Activated effector memory CD4-positive, alpha-beta T cell treated with anti-CD3 and anti-CD28 coated beads, Interleukin-2, amount 50 U/mL, for 16 hours (primary cell): ENCODE measurements around the gene RFC3.
"Not testable (repeated sequence)": the region's sequence is repeated elsewhere in the genome, so short reads cannot be mapped to it uniquely, and the experiment has no call there.

ENCODE experiments used
- DNase-seq: peaks from one replicate; pipeline ENCODE4 v3.0.0-alpha.2; 2020

Gene RFC3

DNA sequence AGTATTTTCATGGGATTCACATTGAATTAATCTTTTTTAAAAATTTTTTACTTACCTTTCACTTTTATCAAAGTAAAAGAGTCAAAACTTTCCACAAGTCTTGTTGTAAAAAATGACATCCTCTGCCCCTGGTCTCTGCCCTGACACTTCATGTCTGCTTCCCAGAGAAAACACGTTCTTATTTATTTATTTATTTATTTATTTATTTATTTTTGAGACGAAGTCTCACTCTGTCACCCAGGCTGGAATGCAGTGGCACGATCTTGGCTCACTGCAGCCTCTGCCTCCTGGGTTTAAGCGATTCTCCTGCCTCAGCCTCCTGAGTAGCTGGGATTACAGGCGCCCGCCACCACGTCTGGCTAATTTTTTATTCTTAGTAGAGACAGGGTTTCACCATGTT, 5.1 kb upstream of the RFC3 start:
- not testable (repeated sequence) for DNase-seq

DNA sequence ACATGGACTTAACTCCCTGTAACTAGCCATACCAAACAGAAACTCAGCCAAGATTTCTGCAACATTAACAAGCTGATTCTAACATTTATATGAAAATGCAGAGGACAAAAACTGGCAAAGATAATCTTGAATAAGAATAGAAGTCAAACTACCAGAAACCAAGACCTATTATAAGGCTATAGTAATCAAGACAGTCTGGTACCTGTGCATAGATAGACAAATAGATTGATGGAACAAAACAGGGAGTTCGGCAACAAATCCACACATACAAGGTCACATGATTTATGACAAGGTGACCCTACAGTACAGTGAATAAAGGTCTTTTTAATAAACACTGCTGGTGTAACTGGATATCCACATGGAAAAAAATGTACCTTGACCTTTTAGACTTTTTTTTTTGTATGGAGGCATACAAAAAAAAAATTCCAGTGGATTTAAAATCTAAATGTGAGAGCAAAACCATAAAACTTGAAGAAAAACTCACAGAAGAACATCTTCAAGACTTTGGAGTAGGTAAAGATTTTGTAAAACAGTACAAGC, 2.9 kb upstream of the RFC3 start:
- DNase-seq, result no peak

DNA sequence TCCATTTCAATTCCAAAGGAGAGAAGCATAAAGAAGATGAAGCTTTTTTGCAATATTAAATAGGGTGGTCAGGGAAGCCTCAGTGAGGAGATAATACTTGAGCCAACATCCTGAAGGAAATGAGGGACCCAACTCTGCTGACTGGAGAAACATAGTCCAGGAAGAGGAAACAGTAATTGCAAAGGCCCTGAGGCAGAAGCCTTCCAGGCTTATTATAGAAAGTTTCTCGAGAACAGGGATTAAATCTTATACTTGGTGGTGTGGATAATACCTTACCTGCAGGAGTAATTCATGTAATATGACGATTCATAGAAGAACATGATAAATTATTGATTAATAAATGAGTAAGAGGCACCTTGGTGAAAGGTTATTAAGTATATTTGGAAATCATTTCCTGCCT, 1.0 kb upstream of the RFC3 start:
- no peak for DNase-seq

DNA sequence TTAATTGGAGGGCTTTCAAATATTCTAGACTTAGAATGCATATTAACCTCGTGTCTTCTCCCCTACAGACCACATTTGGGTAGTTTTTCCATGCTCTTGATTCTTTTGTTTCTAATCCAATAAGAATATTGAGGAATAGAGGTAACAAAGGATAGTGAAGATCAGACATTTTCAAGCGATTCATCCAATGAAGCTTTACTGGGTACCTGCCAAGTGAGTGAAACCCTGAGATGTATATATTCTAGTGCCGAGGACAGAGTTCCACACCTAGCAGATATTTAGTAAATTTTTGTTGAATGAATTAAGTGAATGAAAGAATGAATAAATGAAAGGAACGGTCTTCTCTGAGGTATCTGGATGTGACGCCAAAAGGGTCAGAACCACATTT, 442 bp upstream of the RFC3 start:
- DNase-seq, result no peak

DNA sequence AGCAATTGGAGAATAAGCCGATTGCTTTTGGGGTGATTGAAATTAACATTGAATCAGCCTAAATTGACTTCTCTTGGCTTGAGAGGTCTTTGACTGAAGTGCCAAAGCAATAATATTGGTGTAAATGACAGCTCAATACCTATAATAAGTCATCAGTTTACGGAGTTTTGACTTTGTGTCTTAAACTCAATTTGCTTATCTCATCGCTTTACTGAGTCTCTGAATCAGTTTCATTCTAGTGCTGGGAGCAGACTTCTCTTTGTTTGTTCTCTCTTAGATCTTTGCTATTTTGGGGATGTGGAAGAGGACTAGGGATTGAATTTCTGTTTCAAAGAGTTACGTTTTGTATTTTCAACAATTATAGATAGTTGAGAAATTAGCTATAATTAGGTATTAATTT, 7.1 kb downstream of the RFC3 start:
- no peak for DNase-seq

DNA sequence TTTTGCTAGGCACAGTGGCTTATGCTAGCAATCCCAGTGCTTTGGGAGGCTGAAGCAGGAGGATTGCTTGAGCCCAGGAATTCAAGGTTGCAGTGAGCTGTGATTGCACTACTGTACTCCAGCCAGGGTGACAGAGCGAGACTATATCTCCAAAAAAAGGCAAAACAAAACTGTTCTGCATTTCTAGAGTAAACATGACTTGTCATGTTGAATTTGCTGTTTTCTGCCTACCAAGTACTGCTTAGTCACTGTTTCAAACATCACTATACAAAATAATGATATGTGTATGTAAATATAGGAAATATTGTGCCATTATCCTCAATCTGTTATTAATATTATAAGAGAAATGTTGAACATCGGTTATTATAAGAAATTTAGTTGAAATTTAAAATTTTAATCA, 9.2 kb downstream of the RFC3 start:
- DNase-seq, result no peak

DNA sequence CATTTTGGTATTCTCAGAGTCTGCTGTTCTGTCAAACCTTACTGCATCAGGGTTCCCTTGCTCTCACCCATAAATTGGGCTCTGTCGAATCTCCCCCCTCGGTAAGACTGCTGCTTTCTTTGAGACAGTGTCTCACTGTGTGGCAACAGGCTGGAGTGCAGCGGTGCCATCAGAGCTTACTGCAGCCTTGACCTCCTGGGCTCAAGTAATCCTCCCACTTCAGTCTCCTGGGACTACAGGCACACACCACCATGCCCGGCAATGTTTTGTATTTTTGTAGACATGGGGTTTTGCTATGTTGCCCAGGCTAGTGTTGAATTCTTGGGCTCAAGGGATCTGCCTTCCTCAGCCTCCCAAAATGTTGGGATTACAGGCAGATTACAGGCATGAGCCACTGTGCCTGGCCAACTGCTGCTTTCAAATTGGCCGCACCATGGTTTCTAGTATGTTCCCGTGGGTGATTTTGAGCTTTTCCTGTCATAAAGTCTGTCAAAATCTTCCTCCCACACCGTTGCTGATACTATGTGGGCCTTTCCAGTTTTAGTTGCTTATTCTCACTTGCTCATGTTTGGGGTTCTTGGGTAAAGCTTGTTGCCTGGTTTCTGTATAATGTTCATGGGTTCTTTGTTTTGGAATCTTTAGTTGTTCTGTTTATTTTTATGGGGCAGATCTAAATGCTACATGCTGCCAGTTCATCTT, 10.6 kb downstream of the RFC3 start:
- no peak for DNase-seq

DNA sequence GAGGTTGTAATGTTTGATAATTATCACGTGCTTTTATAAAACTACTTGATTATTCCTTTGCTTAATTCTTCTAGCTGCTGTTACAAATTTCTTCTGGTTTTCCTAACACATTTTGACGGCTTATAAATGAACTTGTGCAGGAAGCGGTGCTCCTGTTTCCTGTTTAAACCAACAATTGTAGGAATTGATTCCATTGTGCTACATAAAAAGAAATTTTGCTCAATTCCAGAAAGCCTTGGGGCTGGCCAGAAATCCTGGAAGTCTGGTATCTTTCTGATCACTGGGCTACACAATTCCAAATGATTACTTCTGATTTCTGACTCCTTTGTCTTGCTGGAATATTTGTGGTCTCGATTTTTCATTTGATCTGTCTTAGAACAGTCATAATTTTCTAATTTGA, 14.9 kb downstream of the RFC3 start:
- no peak for DNase-seq

DNA sequence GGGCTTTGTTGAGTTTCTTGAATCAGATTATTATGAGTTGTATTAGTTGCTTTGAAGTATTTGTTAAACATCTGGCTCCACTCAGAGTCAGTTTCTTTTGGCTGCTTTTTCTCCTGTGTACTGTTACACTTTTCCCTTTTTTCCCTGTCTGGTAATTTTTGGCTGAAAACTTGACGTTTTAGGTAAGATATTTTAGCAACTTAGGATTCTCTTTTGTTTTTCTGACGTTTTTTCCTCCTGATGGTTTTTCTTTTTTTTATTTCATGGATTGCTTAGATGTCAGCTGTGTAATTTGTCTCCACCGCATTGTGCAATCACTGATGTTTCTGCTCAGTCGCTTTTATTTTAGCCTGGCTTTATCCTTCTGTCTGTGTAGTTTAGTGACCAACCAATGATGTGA, 20.7 kb downstream of the RFC3 start:
- no peak for DNase-seq

DNA sequence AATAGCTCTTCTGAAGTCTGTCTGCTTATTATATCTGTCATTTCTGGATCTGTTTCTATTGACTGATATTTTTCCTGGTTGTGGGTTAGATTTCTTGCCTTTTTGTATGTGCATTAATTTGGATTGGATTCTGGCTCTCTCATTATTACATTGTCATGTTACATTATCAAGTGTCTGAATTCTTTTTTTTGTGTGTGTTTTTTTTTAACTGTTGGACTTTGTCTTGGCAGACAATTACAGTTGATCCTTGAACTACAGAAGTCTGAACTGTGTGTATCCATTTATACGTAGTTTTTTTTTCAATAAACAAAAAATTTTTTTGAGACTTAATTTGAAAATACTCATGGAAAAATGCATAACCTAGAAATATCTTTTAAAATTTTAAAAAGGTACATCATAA, 22.5 kb downstream of the RFC3 start:
- DNase-seq, result no peak

DNA sequence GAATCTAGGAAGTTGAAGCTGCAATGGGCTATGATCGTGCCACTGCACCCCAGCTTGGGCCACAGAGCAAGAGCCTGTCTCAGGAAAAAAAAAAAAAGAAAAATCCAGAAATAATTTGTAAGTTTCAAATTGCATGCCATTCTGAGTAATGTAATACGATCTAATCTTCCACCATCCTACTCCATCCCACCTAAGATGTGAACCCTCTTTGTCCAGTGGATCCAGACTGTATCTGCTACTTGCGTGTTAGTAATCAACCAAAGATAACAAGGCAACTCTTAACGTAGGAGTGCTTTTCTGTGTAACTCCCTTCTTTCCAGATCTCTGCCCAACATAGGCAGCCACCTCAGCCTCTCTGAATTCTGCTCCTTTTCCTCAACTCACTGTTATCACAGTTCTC, 24.3 kb downstream of the RFC3 start:
- no peak for DNase-seq

DNA sequence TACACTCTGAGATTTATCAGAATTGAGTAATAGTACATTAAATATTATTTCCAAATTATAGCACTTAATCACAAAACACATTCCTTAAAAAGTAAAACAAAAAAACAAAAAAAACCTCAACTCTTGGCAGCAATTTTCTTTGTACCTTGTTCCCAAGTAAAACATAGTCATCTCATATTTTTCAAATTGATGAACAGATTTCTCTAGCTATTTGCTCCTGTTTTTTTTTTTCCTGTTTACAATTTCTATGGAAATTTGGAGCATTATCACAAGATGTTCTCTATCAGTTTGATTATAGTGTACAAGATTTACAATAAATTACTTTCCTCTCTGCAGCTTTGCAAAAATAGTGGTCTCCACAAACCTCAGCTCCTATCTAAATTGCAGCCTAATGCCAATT, 25.0 kb downstream of the RFC3 start:
- DNase-seq, result no peak

DNA sequence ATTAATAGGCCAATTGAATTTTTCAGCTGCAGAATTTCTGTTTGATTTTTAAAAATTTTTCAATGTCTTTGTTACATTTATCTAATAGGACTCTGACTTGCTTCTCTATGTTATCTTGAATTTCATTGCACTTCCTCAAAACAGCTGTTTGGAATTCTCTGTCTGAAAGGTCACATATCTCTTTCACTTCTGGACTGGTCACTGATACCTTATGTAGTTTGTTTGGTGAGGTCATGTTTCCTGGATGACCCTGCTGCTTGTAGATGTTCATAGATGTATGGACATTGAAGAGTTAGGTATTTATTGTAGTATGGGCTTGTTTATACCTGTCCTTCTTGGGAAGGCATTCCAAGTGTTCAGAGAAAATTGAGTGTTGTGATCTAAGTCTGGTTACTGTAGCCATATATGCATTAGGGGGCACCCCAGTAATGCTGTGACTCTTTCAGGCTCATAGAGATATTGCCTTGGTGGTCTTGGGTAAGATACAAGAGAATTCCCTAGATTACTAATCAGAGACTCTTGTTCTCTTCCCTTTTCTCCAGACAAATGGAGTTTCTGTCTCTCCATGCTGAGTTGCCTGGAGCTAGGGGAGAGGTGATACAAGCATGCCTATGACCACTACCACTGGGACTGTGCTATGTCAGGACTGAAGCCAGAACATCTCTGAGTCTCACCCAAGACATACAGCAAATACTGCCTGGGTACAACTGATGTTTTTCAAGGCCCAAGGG, 27.8 kb downstream of the RFC3 start:
- no peak for DNase-seq

DNA sequence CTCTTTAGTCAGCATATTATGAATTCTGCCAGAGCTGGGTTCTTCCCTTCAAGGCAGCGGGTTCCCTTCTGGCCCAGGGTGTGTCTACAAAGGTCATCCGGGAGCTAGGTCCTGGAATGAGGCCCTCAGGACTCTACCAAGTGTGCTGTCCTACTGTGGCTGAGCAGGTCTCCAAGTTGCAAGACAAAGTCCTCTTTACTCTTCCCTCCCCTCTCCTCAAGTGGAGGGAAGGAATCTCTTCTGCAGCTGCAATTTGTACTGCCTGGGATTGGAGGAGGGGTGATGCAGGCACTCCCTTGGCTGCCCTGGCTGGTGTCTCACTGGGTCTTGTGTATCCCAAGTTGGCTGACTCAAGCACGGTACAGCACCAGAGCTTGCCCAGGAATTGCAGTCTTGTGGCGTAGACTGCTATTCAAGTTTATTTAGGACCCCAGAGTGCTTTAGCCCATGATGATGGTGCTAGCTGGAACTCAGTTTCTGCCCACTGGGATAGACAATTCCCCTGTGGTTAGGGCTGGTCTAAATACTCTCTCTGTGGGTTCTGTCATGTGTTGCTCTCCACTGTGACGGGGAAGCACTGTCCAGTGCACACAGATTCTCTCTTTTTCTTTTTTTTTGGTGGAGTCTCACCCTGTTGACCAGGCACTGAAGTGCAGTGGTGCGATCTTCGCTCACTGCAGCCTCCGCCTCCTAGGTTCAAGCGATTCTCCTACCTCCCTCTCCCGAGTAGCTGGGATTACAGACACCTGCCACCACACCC, 28.5 kb downstream of the RFC3 start:
- DNase-seq, result no peak

DNA sequence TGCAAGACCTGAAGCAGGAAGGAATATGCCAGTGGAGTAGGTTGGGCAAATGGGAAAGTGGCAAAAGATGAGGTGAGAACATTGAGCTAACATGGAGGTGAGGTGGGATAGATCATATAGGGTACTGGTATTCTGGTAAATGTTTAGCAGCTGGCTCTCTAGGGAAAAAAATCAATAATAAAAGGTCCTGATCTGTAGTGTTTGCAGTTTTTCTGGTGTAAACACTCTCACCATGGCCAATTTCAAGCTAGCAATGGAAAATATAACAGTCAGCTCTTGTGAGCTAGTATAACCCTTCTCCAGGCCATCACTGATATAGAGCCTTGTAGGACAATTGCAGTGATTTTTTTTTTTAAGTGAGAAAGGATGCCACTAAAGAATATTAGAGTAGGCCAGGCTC, 31.3 kb downstream of the RFC3 start:
- DNase-seq, result no peak

DNA sequence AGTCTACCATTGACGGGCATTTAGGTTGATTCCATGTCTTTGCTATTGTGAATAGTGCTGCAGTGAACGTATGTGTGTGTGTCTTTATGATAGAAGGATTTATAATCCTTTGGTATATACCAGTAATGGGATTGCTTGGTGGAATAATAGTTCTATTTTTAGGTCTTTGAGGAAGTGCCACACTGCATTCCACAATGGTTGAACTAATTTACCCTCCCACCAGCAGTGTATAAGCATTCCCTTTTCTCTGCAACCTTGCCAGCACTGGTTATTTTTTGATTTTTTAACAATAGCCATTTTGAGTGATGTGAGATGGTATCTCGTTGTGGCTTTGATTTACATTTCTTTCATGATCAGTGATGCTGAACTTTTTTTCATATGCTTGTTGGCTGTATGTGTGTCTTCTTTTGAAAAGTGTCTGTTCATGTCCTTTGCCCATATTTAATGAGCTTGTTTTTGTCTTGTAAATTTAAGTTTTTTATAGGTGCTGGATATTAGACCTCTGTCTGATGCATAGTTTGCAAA, 37.5 kb downstream of the RFC3 start:
- no peak for DNase-seq

DNA sequence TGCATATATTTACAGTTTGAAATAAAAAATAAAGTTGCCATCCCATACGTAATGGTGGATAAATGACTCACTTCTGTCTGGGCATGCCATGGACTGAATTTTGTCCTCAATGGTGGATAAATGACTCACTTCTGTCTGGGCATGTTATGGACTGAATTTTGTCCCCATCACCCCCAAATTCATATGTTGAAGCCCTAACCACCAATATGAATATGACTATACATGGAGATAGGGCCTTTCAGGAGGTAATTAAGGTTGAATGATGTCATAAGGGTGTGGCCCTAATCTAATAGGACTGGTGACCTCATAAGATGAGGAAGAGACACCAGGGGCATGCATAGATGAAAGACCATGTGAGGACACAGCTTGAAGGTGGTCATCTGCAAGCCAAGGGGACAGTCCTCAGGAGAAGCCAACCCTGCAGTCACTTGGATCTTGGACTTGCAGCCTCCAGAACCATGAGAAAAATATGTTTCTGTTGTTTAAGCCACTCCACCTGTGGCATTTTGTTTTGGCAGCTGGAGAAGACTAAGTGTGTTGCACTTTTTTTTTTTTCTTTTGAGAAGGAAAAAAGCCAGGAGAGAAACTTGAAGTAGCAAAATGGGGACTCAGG, 41.8 kb downstream of the RFC3 start:
- DNase-seq, result no peak

DNA sequence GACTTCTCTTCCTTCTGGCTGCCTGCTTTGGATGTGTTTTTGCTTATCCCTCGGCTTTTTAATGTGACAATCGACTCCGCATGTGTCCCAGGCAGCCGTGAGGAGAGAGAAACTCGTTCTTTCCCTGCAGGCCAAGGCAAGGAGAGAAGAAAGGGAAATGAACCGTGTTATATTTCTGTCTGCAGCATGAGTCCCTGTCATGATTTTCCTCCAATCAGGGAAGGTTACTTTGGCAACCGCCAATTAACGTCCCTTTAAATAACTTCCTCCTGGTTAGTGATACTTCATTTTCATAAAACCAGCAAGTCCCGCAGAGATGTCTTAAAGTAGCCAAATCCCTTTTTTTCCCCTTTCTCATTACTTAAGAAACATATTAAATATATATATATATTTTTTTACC, 42.6 kb downstream of the RFC3 start:
- no peak for DNase-seq

DNA sequence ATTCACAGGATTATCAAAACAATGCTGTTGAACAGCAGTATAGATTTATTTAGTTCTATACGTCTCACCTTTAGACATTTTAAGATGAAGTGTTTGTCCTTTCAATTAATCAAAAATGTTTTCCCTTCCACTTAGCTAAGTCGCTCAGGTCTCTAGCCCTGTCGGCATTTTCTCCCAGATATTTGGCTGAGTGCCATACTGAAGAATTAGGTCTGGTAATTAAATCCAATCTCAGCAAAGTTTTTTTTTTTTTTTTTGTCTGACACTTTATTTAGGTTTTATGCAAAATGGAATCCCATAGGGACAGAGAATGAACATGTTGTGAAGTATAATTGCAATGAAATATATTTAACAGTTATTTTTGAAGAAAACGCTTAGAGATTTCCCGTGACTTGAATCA, 44.1 kb downstream of the RFC3 start:
- no peak for DNase-seq

DNA sequence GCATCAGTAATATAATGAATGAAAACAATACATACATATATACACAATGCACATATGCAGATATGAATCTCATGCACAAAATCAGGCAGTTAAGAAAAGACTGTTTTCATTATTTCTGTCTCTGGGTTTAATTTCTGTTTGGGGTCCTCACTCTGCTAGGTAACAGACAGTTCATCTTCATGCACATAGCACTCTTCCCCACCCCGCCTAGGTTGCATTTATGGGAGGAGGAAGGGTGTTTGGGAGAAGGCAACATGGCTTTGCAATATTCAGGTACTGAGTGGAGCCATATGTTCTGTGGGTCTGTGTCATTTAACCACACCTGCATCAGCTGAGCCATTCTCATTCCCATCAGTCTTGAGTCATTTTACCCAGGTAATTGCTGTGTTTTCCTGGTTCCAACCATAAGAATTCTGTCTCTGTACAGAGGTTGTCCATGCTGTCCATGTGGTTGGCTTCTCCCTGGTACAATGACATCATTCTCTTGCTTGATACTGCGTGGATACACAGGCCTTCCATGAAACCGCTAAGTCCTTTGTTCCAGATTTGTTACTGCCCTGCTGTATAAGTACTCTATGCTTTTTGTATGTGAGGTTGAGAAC, 45.3 kb downstream of the RFC3 start:
- DNase-seq, result no peak

DNA sequence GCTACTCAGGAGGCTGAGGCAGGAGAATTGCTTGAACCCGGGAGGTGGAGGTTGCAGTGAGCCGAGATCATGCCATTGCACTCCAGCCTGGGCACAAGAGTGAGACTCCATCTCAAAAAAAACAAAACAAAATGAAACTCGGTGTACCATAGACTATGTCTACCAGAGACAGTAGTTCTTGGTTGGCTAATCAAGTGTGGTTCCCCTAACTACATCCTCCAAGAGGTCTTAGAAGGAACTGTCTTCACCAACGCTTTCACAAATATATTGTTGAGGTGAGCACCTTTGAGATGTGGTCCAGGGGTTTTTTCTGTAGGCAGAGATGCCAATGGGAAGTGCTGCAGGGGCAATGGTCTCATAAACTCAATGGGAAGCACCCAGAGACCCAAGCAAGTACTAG, 48.0 kb downstream of the RFC3 start:
- DNase-seq, result no peak

DNA sequence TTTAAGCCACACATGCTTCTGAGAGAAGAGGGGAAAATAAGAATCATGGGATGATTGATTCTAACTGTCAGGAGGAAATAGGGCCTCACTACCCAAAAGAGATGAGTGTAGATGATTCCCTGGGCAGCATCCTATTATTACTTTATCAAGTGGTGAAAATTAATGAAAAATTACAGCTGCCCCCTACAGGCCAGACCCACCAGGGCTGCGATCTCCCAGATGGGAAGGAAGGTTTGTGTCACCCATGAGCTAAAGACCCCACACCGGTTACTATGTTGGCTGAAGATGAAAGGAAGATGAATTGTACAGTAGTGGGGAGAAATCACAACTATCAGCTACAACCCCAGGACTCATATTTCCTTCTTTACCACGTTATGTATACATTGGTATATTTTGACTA, 49.5 kb downstream of the RFC3 start:
- DNase-seq, result no peak
